Transverse colon (tissue), 4 donors: ENCODE measurements around the gene LRP5. TPM values are rescaled to one million over a fixed set of nuclear protein-coding genes. Genes with fewer than 3 reads are reported as not detected.
"Not testable (repeated sequence)": the region's sequence is repeated elsewhere in the genome, so short reads cannot be mapped to it uniquely, and the experiment has no call there.

Source experiments
- DNase-seq: peaks from one replicate; pipeline ENCODE4 v3.0.0-alpha.2; 2019
- H3K27ac ChIP-seq, 4 donors: fragments of 200-600 bp; sonication (generic); 2 replicates each; pipeline ENCODE4 v1.5.1; 2016 to 2018; ENCODE audit warnings: inconsistent platforms in 4 of 4
- H3K27me3 ChIP-seq: fragments of 200-600 bp; sonication (generic); 2 replicates; pipeline ENCODE4 v1.5.1; 2017; ENCODE audit warnings: inconsistent platforms
- H3K36me3 ChIP-seq, 4 donors: fragments of 200-600 bp; sonication (generic); 2 replicates each; pipeline ENCODE4 v1.5.1; 2017 to 2019; ENCODE audit warnings: inconsistent platforms in 4 of 4
- H3K4me1 ChIP-seq, 4 donors: fragments of 200-600 bp; sonication (generic); 2 replicates each; pipeline ENCODE4 v1.5.1; 2017 to 2020; ENCODE audit warnings: inconsistent platforms in 4 of 4
- H3K4me3 ChIP-seq, 4 donors: fragments of 200-600 bp; sonication (generic); 1 replicate in 1 of 4; 2 replicates in 3 of 4; pipeline versions ENCODE4 v1.5.1 to v1.6.1; 2017 to 2019; ENCODE audit warnings: inconsistent platforms in 4 of 4
- H3K9me3 ChIP-seq, 2 donors: fragments of 200-600 bp; sonication (generic); 2 replicates each; pipeline ENCODE4 v1.5.1; 2017 to 2019; ENCODE audit warnings: inconsistent platforms in 2 of 2
- CTCF ChIP-seq, 5 experiments: fragments of 200-600 bp in 3 of 5; fragments of 450-650 bp in 2 of 5; sonication (generic) in 3 of 5; IDR thresholded peaks; 1 replicate in 2 of 5; 2 replicates in 3 of 5; pipeline ENCODE4 v1.5.1; 2016 to 2017; ENCODE audit warnings: antibody characterized with exemption in 5 of 5, inconsistent platforms in 3 of 5, mild to moderate bottlenecking in 2 of 5, moderate library complexity in 1 of 5
- EP300 ChIP-seq: sonication (generic); formaldehyde crosslinking; IDR thresholded peaks from one replicate; pipeline ENCODE4 v1.6.1; 2017; ENCODE audit warnings: antibody characterized with exemption, low read depth
- POLR2A ChIP-seq: fragments of 450-650 bp; IDR thresholded peaks from one replicate; pipeline ENCODE4 v1.6.1; 2016; ENCODE audit warnings: antibody characterized with exemption, mild to moderate bottlenecking, moderate library complexity
- POLR2AphosphoS5 ChIP-seq, 3 donors: sonication (generic); formaldehyde crosslinking; IDR thresholded peaks; one replicate each; pipeline ENCODE4 v1.6.1; 2016; ENCODE audit warnings: antibody characterized with exemption in 3 of 3
- WGBS, 2 donors: methylation state at CpG; one replicate each; pipeline ENCODE4 v1.1.5; 2018; ENCODE audit warnings: low coverage in 1 of 2; 5-methylcytosine and 5-hydroxymethylcytosine counted together
- in situ Hi-C, 4 donors: fragments of 200-750 bp; cut with MboI; loops; one replicate each; pipeline versions ENCODE4 v1.15.0 to v1.15.1; 2017; ENCODE audit warnings: low sequenced_read_pairs in 3 of 4, low pct_ligation_motif_present in 1 of 4, low pct_unique_long_range_greater_than_20kb in 1 of 4
- intact Hi-C: fragments of 100-400 bp; cut with DNase I; formaldehyde crosslinking; loops from one replicate; pipeline ENCODE4 v1.15.1; 2023; ENCODE audit warnings: low total_unique reads
- total RNA-seq, 4 donors: library from RNA; depleted of rRNA; stranded (reverse); fragments of >200 nt; gene quantifications; one replicate each; pipeline ENCODE4 v1.1.0, GENCODE V29; 2016

The LRP5 gene
- total RNA-seq, 4 donors from 2014 or later, result 72.6 to 138 (median 82.3) TPM

DNA sequence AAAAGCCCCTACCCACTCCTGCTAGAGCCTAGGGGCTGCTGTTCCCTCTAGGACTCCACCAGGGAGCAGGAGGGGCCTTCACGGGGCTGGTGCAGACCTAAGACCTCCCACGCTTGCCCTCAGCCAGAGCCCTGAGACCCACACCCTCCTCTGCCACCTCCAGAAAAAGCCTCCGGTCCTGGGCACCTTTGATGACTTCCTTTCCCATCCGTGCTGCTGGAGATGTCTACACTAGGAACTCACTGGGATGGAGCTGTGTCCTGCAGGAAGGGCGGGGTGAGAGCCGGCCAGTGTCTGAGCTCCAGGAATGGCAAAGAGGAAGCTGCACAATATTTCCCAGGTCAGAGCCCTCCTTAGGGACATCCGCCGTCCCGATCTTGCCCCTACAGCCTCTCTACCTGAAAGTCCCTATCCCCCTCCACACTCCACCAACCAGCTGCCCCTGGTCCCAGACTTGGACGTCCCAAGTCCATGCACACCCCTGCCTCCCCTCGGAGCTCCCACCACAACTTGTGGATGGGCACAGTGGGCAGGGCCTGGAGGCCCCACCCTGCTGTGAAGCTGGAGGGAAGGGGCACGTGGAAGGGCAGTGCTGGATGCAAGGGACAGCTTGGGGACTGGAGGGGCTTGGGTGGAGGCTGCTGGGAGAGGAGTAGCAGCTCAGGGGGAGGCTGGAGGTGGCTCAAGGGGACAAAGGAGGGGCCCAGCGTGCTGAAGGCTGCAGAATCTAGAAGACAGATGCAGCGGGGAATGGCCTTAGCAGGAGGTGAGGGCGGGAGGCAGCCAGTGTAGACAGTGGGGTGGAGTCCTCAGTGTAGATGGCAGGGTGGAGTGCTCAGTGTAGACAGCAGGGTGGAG lies 13.5 kb upstream of the LRP5 start:
- in situ Hi-C loops, result loop anchor here in 3 of 4 donors (5.0 kb wide), 1 partner anchor 42 kb away; no protein-coding TSS in a partner anchor
- WGBS, 2 donors, result 64 to 90% methylated on average over 3 to 15 of the region's 15 CpGs

GRCh38 chr11:68299517-68299879 lies 12.9 kb upstream of the LRP5 start:
- H3K4me3 ChIP-seq, H3K9me3 ChIP-seq, H3K36me3 ChIP-seq, H3K27me3 ChIP-seq, DNase-seq: not testable (repeated sequence)
- Histone ChIP-seq H3K27ac (peak overlapping the region; percentile 74 to 86 (median 83)), H3K4me1 (peaks cover 9 to 48% (median 39%) of the 10 kb centered on the region in 4 donors)
- 85 to 94% methylated on average over 7 to 9 of the region's 9 CpGs for WGBS, 2 donors
- in situ Hi-C loops (loop anchor here in 3 of 4 donors (5.0 kb wide), 1 partner anchor 42 kb away; no protein-coding TSS in a partner anchor), intact Hi-C loops (loop anchor here (2.0 kb wide), 1 partner anchor 43 kb away; no protein-coding TSS in a partner anchor)

More for the DNA sequence above, 13.5 kb upstream of the LRP5 start:
- intact Hi-C loops, result loop anchor here (2.0 kb wide), 1 partner anchor 42 kb away; no protein-coding TSS in a partner anchor
- no peaks in the 10 kb centered on the region for H3K27me3 ChIP-seq
- no peaks in the 10 kb centered on the region for H3K9me3 ChIP-seq
- no peak overlapping the region for H3K4me3 ChIP-seq
- H3K36me3 ChIP-seq, result no peaks in the 10 kb centered on the region
- H3K4me1 ChIP-seq, result peaks cover 9 to 48% (median 39%) of the 10 kb centered on the region in 4 donors
- TF ChIP-seq EP300 (no peak), POLR2AphosphoS5 (IDR thresholded peaks at IDR 0.05) (no peak), POLR2A (no peak), CTCF (IDR thresholded peaks at IDR 0.05) (no peak)
- H3K27ac ChIP-seq, result peak overlapping the region; percentile 74 to 86 (median 83)
- DNase-seq, result peak; percentile 57

DNA sequence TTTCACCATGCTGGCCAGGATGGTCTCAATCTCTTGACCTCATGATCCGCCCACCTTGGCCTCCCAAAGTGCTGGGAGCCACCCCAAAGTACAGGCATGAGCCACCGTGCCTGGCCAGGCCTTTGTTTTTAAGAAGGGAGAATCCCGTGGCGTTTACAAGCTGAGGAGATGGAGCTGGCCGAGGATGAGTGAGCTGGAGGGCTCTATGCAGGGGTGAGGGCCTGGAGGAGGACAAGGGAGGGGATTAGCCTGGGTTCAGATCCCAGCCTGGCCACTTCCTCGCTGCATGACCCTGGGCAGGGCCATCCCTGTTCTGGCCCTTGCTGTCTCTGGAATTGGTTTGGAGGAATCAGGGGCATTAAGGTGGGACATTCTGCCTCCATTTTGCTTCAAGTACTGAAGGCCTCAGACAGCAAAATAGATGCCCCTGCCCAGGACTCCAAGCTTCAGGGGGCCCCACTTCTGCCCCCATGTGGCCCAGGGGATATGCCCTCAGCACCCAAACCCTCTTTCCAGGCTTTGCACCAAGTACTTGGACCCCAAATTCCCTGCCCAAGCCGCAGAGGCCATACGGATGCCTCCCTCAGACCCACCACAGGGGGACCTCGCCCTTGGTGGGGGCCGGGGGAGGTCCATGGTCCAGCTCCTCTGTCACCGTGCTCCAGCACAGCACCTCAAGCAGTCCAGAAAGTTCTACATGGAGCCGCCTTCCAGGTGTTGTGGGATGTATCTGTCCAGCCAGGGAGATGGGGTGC lies 12.1 kb upstream of the LRP5 start:
- in situ Hi-C loops (loop anchor here in 1 of 4 donors (10.0 kb wide), 1 partner anchor 85 kb away; no protein-coding TSS in a partner anchor), intact Hi-C loops (no loop called here)
- Histone ChIP-seq H3K4me1 (peaks cover 9 to 48% (median 39%) of the 10 kb centered on the region in 4 donors), H3K36me3 (no peaks in the 10 kb centered on the region), H3K4me3 (no peak overlapping the region), H3K9me3 (no peaks in the 10 kb centered on the region), H3K27me3 (no peaks in the 10 kb centered on the region), H3K27ac (no peak overlapping the region)
- 87 to 100% methylated on average over 2 to 9 of the region's 12 CpGs for WGBS, 2 donors
- TF ChIP-seq POLR2AphosphoS5 (IDR thresholded peaks at IDR 0.05) (no peak), EP300 (no peak), CTCF (IDR thresholded peaks at IDR 0.05) (no peak), POLR2A (no peak)
- DNase-seq, result no peak

DNA sequence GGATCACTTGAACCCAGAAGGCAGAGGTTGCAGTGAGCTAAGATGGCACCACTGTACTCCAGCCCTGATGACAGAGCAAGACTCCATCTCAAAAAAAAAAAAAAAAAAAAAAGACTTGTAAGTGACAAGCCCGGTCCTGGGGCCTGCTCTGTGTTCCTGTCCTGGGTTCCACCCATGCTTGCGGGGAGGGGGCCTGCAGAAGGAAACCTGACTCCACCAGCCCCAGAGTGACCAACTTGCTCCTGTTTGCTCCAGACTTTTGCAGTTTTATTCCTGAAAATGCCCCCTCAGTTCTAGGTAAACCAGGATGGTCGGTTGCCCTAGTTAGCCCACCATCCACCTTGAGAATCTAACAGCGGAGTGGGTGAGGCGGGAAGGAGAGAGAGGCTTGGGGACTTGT lies 10.1 kb upstream of the LRP5 start:
- Histone ChIP-seq H3K9me3 (no peaks in the 10 kb centered on the region), H3K36me3 (no peaks in the 10 kb centered on the region), H3K4me3 (no peak overlapping the region), H3K4me1 (peaks cover 4 to 38% (median 31%) of the 10 kb centered on the region in 4 donors), H3K27me3 (no peaks in the 10 kb centered on the region), H3K27ac (peak overlapping the region; percentile 60 to 70 (median 68))
- no peak for TF ChIP-seq EP300
- no peak for TF ChIP-seq CTCF (IDR thresholded peaks at IDR 0.05)
- 72% methylated on average over 5 of the region's 5 CpGs; no CpG with 5 or more reads in 1 of the 2 donors for WGBS, 2 donors
- in situ Hi-C loops (loop anchor here in 1 of 4 donors (10.0 kb wide), 1 partner anchor 83 kb away; no protein-coding TSS in a partner anchor), intact Hi-C loops (no loop called here)
- no peak for DNase-seq
